ENCODE measurements around the gene NUBP2. TPM values are rescaled to one million over a fixed set of nuclear protein-coding genes. Genes with fewer than 3 reads are reported as not detected.

NUBP2 gene
- polyA plus RNA-seq, 1 of the 3 experiments (the other 2 are of a cell fraction), result 73.2 TPM

- no peak for DNase-seq
- POLR2A ChIA-PET, result no interaction called here
- no peak for TF ChIP-seq RAD21 (IDR thresholded peaks at IDR 0.05; ENCODE audit: low read length)
- TF ChIP-seq ELF1 (IDR thresholded peaks at IDR 0.05), result no peak
- TF ChIP-seq SMC3 (IDR thresholded peaks at IDR 0.05; ENCODE audit: low read depth, low read length), result no peak
- TF ChIP-seq RFX5 (IDR thresholded peaks at IDR 0.05; ENCODE audit: low read length), result no peak
- no peak for TF ChIP-seq FOSL2 (IDR thresholded peaks at IDR 0.05; ENCODE audit: borderline replicate concordance, low read depth)
- TF ChIP-seq USF1 (IDR thresholded peaks at IDR 0.05; ENCODE audit: borderline replicate concordance, low read depth), result no peak
- TF ChIP-seq FOXJ3 (CRISPR knock-in tag; IDR thresholded peaks at IDR 0.05), result no peak
- no peak for TF ChIP-seq MEF2A (IDR thresholded peaks at IDR 0.05; ENCODE audit: borderline replicate concordance, low read depth)
- no peak for TF ChIP-seq REST (IDR thresholded peaks at IDR 0.05; ENCODE audit: low read depth, low read length)
- no peak for TF ChIP-seq EP300 (IDR thresholded peaks at IDR 0.05; ENCODE audit: borderline replicate concordance in 1 of 2, low read depth in 1 of 2, low read length in 1 of 2)
- no peak for TF ChIP-seq RCOR1 (IDR thresholded peaks at IDR 0.05; ENCODE audit: low read length)
- no peak for TF ChIP-seq MAX (IDR thresholded peaks at IDR 0.05; ENCODE audit: low read depth)
- Histone ChIP-seq H3K4me2 (no peak within 1 kb of the TSS), H3K9me3 (no peaks in the 10 kb centered on the region), H3K4me1 (ENCODE audit: control insufficient read depth in 1 of 2, insufficient read depth in 2 of 2, low read depth in 1 of 2, low read length in 1 of 2) (no peaks in the 10 kb centered on the region; a peak in 1 of 4 replicates), H3K4me3 (ENCODE audit: low read depth in 2 of 2, low read length in 1 of 2) (no peak within 1 kb of the TSS), H2AFZ (ENCODE audit: low read depth) (no peak within 1 kb of the TSS), H3K27me3 (ENCODE audit: insufficient read depth) (no peaks in the 10 kb centered on the region), H3K9me2 (no peaks in the 10 kb centered on the region), H4K20me1 (ENCODE audit: insufficient read depth) (no peaks in the 10 kb centered on the region), H3F3A (replicated peaks; ENCODE audit: insufficient read depth) (no peaks in the 10 kb centered on the region), H3K9ac (no peak within 1 kb of the TSS), H3K79me2 (ENCODE audit: insufficient read depth) (no peaks in the 10 kb centered on the region), H3K27ac (ENCODE audit: low read depth in 2 of 2, low read length in 1 of 2) (no peak within 1 kb of the TSS; a peak in 1 of 4 replicates), H3K36me3 (replicated peaks in 1 of 2; ENCODE audit: control insufficient read depth in 1 of 2, insufficient read depth in 2 of 2, low read length in 1 of 2) (peaks cover 0 to 22% of the 10 kb centered on the region in 2 experiments)
- 86% methylated on average over 8 of the region's 28 CpGs for WGBS (ENCODE audit: low lambda C conversion rate)
- CTCF ChIA-PET, result interaction anchor here (1.4 kb wide), 1 partner anchor 10 kb away, joined by 5 read pairs; no protein-coding TSS in a partner anchor
Observed at GRCh38 chr16:1793578-1794220, 10.9 kb downstream of the NUBP2 start, which contains the start of gene IGFALS. IGFALS (minus strand) TSS chr16:1793705; CDS start chr16:1793652, 53 bp downstream.

All from SK-N-SH (cell line).